K562 (cell line): ENCODE results near the gene RTF1. TPM values are rescaled to one million over a fixed set of nuclear protein-coding genes. Genes with fewer than 3 reads are reported as not detected.

ENCODE experiments used
- CBFA2T3 ChIP-seq: fragments of 450-650 bp; IDR thresholded peaks from 2 replicates; pipeline ENCODE4 v1.6.1; 2017
- CBX1 ChIP-seq: sonication (generic); IDR thresholded peaks from 2 replicates; pipeline ENCODE4 v1.6.1; 2016; ENCODE audit warnings: antibody characterized with exemption, low read depth, mild to moderate bottlenecking
- CHD1 ChIP-seq: fragments of 200-600 bp; sonication (generic); IDR thresholded peaks from one replicate; pipeline ENCODE4 v1.6.1; 2012; ENCODE audit warnings: mild to moderate bottlenecking, moderate library complexity, low read length, inconsistent platforms
- DLX4 ChIP-seq: fragments of 250-450 bp; sonication (Bioruptor Pico); IDR thresholded peaks from 2 replicates; pipeline ENCODE4 v1.6.1; 2021; ENCODE audit warnings: mild to moderate bottlenecking
- FOXP1 ChIP-seq: sonication (generic); formaldehyde crosslinking; IDR thresholded peaks from 2 replicates; pipeline ENCODE4 v1.8.0; 2022; ENCODE audit warnings: mild to moderate bottlenecking, missing genetic modification reagents
- KAT7 ChIP-seq: sonication (generic); formaldehyde crosslinking; IDR thresholded peaks from 2 replicates; pipeline ENCODE4 v1.8.0; 2022; ENCODE audit warnings: missing genetic modification reagents, mild to moderate bottlenecking, borderline replicate concordance
- KHSRP ChIP-seq: fragments of 450-650 bp; IDR thresholded peaks from 2 replicates; pipeline ENCODE4 v1.6.1; 2017
- L3MBTL2 ChIP-seq: fragments of 450-650 bp; IDR thresholded peaks from 2 replicates; pipeline ENCODE4 v1.6.1; 2016; ENCODE audit warnings: mild to moderate bottlenecking, moderate library complexity
- MAZ ChIP-seq, 2 experiments: fragments of 450-650 bp in 1 of 2; sonication (generic) in 1 of 2; formaldehyde crosslinking; IDR thresholded peaks in 1 of 2; conservative IDR thresholded peaks in 1 of 2; 2 replicates each; pipeline versions ENCODE4 v1.4.0 to v1.5.0; 2020; ENCODE audit warnings: mild to moderate bottlenecking in 1 of 2, missing genetic modification reagents in 1 of 2
- MBD2 ChIP-seq: sonication (generic); IDR thresholded peaks from 2 replicates; pipeline ENCODE4 v1.6.1; 2016; ENCODE audit warnings: low read depth, borderline replicate concordance
- MED1 ChIP-seq: sonication (generic); formaldehyde crosslinking; IDR thresholded peaks from 2 replicates; pipeline ENCODE4 v1.8.1; 2023; ENCODE audit warnings: missing genetic modification reagents, borderline replicate concordance
- MXD1 ChIP-seq: fragments of 250-450 bp; sonication (Bioruptor Pico); IDR thresholded peaks from 2 replicates; pipeline ENCODE4 v1.8.0; 2021; ENCODE audit warnings: borderline replicate concordance, mild to moderate bottlenecking, moderate library complexity; ENCODE audit not compliant: poor library complexity, severe bottlenecking
- PCBP1 ChIP-seq: fragments of 200-400 bp; formaldehyde crosslinking; IDR thresholded peaks from 2 replicates; pipeline ENCODE4 v1.6.1; 2018; ENCODE audit warnings: mild to moderate bottlenecking, low read depth, low read length; ENCODE audit not compliant: poor library complexity, severe bottlenecking
- POLR2H ChIP-seq: IDR thresholded peaks from 2 replicates; pipeline ENCODE4 v1.6.1; 2016; ENCODE audit warnings: missing genetic modification characterization, low read depth, mild to moderate bottlenecking, control low read depth, missing compliant biosample characterization, moderate library complexity
- RAD51 ChIP-seq: fragments of 450-650 bp; IDR thresholded peaks from 2 replicates; pipeline ENCODE4 v1.7.1; 2016; ENCODE audit warnings: low read depth, mild to moderate bottlenecking, borderline replicate concordance
- RB1 ChIP-seq: fragments of 450-650 bp; IDR thresholded peaks from 2 replicates; pipeline ENCODE4 v1.6.1; 2017; ENCODE audit warnings: low read depth, mild to moderate bottlenecking
- RBM15 ChIP-seq: fragments of 200-400 bp; formaldehyde crosslinking; IDR thresholded peaks from 2 replicates; pipeline ENCODE4 v1.6.1; 2018; ENCODE audit warnings: mild to moderate bottlenecking, low read length, moderate library complexity; ENCODE audit not compliant: insufficient read depth
- SMARCA4 ChIP-seq: fragments of 450-650 bp; IDR thresholded peaks from 2 replicates; pipeline ENCODE4 v1.6.1; 2016
- TAF9B ChIP-seq: fragments of 450-650 bp; IDR thresholded peaks from 2 replicates; pipeline ENCODE4 v1.6.1; 2018; ENCODE audit warnings: mild to moderate bottlenecking; ENCODE audit not compliant: partially characterized antibody
- ZNF444 ChIP-seq: fragments of 250-450 bp; sonication (Bioruptor Pico); IDR thresholded peaks from 2 replicates; pipeline ENCODE4 v1.4.0; 2020; ENCODE audit warnings: mild to moderate bottlenecking, moderate library complexity
- ZNF512 ChIP-seq: IDR thresholded peaks from 2 replicates; pipeline ENCODE4 v1.6.1; 2016; ENCODE audit warnings: missing genetic modification characterization, missing compliant biosample characterization
- ZNF592 ChIP-seq: fragments of 450-650 bp; IDR thresholded peaks from 2 replicates; pipeline ENCODE4 v1.6.1; 2017; ENCODE audit warnings: antibody characterized with exemption, mild to moderate bottlenecking
- ZNF717 ChIP-seq: fragments of 250-450 bp; sonication (Bioruptor Pico); IDR thresholded peaks from 2 replicates; pipeline ENCODE4 v1.5.0; 2021
- polyA plus RNA-seq, 8 experiments: library from polyadenylated mRNA; depleted of rRNA in 4 of 8; stranded (reverse) in 5 of 8; unstranded in 3 of 8; fragments of >200 nt; fragmentation: Nextera tagmentation in 2 of 8; fragmentation: Illumina TruSeq in 1 of 8; extraction: Ambion mirVana in 2 of 8; extraction: Trizol in 1 of 8; gene quantifications; 2 replicates each; pipeline versions ENCODE4 v1.2.1 to v1.2.3, GENCODE V29; 2011 to 2014; ENCODE audit warnings: inconsistent platforms in 1 of 8, missing spikeins in 1 of 8
- total RNA-seq, 7 experiments: library from RNA; depleted of rRNA in 6 of 7; stranded (reverse); fragments of >200 nt in 6 of 7; fragmentation: Illumina TruSeq in 2 of 7; extraction: Trizol in 2 of 7; gene quantifications; 2 replicates each; pipeline versions ENCODE4 v1.2.1 to v1.2.3, GENCODE V29; 2011 to 2021; ENCODE audit warnings: low replicate concordance in 1 of 7

The RTF1 gene
- total and polyA plus RNA-seq, 9 of the 15 experiments (the other 6 are each of a cell fraction or from before 2014, with no cell fraction given): 7.6 to 69.5 (median 31.5) TPM

GRCh38 chr15:41416742-41417417, at the start of gene RTF1 (continued):
- TF ChIP-seq L3MBTL2: peak; percentile 84
- TF ChIP-seq POLR2H (tag): peak; percentile 32; the same call in 1 of the 2 replicates
- TF ChIP-seq ZNF592: 0 out of 2 replicates have a peak, but pooled peaks have one; percentile 22
- peak; percentile 49; the same call in 1 of the 2 replicates for TF ChIP-seq CBX1
- peak; percentile 53; the same call in 1 of the 2 replicates for TF ChIP-seq RAD51
- peak; percentile 62; the same call in 1 of the 2 replicates for TF ChIP-seq FOXP1
- no peak for TF ChIP-seq ZNF512 (tag)
- peak; percentile 62 for TF ChIP-seq PCBP1
- TF ChIP-seq MAZ (CRISPR knock-in tag; conservative IDR thresholded peaks at IDR 0.05 in 1 of 2, IDR thresholded peaks at IDR 0.05 in 1 of 2): peak in 1 of 2 experiments; percentile 62; a peak in 1 of 4 replicates
- no peak for TF ChIP-seq MED1
- TF ChIP-seq CHD1: peak; percentile 59
- 0 out of 2 replicates have a peak, but pooled peaks have one; percentile 32 for TF ChIP-seq KAT7
- 0 out of 2 replicates have a peak, but pooled peaks have one; percentile 51 for TF ChIP-seq KHSRP
- TF ChIP-seq MBD2: peak; percentile 21; the same call in 1 of the 2 replicates
- TF ChIP-seq ZNF717 (CRISPR knock-in tag): no peak
- TF ChIP-seq MXD1: peak; percentile 83
- no peak for TF ChIP-seq SMARCA4
- TF ChIP-seq RB1: peak; percentile 21
- TF ChIP-seq RBM15: no peak
- TF ChIP-seq ZNF444 (CRISPR knock-in tag): no peak
- TF ChIP-seq DLX4 (CRISPR knock-in tag): no peak
- TF ChIP-seq CBFA2T3: no peak
- TF ChIP-seq TAF9B: peak; percentile 64
